Panc1 (cell line): Measurements from ENCODE around the gene PLPPR5.
A peak's percentile ranks its signal among the peaks of the same experiment; 100 is the strongest.

Source experiments
- CTCF ChIP-seq: fragments of 450-650 bp; IDR thresholded peaks from 2 replicates; pipeline ENCODE4 v1.5.1; 2017; ENCODE audit warnings: mild to moderate bottlenecking
- POLR2AphosphoS5 ChIP-seq: IDR thresholded peaks from 2 replicates; pipeline ENCODE4 v1.6.1; 2012; ENCODE audit warnings: mild to moderate bottlenecking, low read depth, low read length, moderate library complexity
- SIN3A ChIP-seq: IDR thresholded peaks from 2 replicates; pipeline ENCODE4 v1.6.1; 2012; ENCODE audit warnings: low read depth, mild to moderate bottlenecking, low read length, moderate library complexity, borderline replicate concordance; ENCODE audit not compliant: insufficient read depth

DNA sequence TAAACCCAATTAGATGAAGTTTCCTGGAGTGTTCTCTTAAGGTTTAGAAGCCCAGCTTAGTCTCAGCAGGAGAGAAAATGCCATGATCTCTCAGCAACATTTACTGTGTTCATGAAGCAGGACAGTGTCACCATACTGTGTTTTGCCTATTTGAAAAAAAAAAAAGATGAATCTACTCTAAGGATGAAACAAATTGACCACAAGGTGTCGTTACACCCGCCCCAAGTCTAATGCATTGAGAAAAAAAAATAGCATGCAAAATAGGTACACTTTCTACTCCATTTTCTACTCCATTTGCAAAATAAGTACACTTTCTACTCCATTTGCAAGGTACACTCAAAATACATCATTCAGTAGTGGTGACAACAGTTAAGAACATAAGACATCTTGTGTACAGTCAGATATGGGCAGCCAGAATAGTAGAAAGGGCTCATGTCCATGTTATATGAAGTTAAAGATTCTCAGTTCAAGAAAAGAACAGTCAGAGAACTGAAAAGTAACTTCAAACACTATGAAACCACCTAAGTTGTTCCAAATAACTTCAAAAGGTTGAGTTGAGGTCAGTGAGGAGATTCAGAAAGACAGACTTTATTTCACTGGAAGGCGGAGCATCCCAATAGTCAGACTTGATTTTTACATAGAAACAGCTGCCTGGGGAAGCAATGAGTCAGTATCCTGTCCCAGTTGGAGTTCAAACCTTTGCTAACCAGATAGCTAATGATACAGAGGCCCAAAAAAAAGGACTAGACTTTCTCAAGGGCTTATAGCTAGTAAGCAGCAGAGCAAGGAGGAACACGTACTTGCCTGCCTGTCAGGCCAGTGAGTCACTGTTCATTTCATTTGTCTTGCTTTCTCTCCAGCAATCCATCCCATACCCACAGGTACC, 13.3 kb downstream of the PLPPR5 start:
- no peak for TF ChIP-seq POLR2AphosphoS5
- TF ChIP-seq SIN3A, result no peak
- peak; percentile 40; the same call in 1 of the 2 replicates for TF ChIP-seq CTCF
